Measurements from ENCODE around the gene OGA.

- no peak for TF ChIP-seq CTCF (IDR thresholded peaks at IDR 0.05; ENCODE audit: low read depth, low read length)
- TF ChIP-seq POLR2A (IDR thresholded peaks at IDR 0.05; ENCODE audit: extremely low read depth, insufficient read length), result no peak
- no peak for TF ChIP-seq MAX (IDR thresholded peaks at IDR 0.05; ENCODE audit: low read depth, low read length)
- no peak for TF ChIP-seq MYC (IDR thresholded peaks at IDR 0.05; ENCODE audit: low read depth, low read length)
These were observed 50.7 kb downstream of the OGA start for GRCh38 chr10:101767600-101767945.
